HAP-1 (cell line): ENCODE data around the gene STARD4.
A peak's percentile ranks its signal among the peaks of the same experiment; 100 is the strongest.

Source experiments
- DNase-seq, 2 experiments: peaks; one replicate each; pipeline ENCODE4 v3.0.0-alpha.2; 2016 to 2020; ENCODE audit warnings: low spot score in 2 of 2
- H3K27me3 ChIP-seq: fragments of 250-450 bp; sonication (Bioruptor Pico); 2 replicates; pipeline ENCODE4 v1.5.1; 2020; ENCODE audit warnings: low read depth, mild to moderate bottlenecking, moderate library complexity
- H3K36me3 ChIP-seq: fragments of 250-450 bp; sonication (Bioruptor Pico); replicated peaks from 2 replicates; pipeline ENCODE4 v1.5.1; 2020; ENCODE audit warnings: mild to moderate bottlenecking
- H3K4me1 ChIP-seq: fragments of 250-450 bp; sonication (Bioruptor Pico); 2 replicates; pipeline ENCODE4 v1.5.1; 2020; ENCODE audit warnings: mild to moderate bottlenecking
- H3K4me3 ChIP-seq: fragments of 250-450 bp; sonication (Bioruptor Pico); 2 replicates; pipeline ENCODE4 v1.5.1; 2020; ENCODE audit warnings: mild to moderate bottlenecking, moderate library complexity
- H3K9me3 ChIP-seq: fragments of 250-450 bp; sonication (Bioruptor Pico); 2 replicates; pipeline ENCODE4 v1.5.1; 2020; ENCODE audit warnings: mild to moderate bottlenecking, moderate library complexity
- in situ Hi-C: fragments of 300-500 bp; cut with MboI; formaldehyde crosslinking; loops from 3 replicates; pipeline ENCODE4 v1.14.3; 2020; ENCODE audit warnings: low sequenced_read_pairs, inconsistent platforms, mixed read lengths

The STARD4 gene

DNA sequence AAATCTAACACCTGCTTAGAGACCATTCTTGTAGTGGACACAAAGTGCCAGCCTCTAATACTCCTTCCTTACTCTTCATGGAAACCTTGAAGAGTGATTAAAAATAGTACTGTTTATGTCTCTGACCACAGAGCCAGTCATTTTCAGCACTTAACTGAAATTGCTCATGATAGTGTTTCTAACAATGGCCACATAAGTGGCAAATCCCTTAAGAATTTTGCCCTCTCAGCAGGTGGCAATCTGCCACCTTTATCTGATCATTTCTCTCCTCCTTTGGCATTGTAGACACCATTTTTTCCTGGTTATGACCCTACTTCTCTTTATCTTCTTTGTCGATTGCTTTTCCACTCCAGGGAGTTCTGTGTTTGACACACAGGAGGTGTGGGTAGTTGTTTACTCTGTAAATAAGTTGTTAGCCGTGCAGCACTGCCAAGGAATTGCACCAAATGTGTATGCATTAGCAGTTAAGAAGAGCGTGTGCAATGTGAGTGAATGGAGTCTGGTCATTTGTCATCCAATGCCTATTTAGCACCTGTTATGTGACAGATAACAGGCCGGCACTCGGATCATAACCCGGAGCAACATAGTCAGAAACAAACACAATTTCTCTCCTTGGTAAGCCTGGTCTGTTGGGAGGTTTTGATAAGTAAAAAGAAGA lies 36.8 kb upstream of the STARD4 start:
- Histone ChIP-seq H3K9me3 (no peaks in the 10 kb centered on the region), H3K36me3 (no peaks in the 10 kb centered on the region), H3K27me3 (no peaks in the 10 kb centered on the region), H3K4me1 (no peaks in the 10 kb centered on the region; the same call in 1 of the 2 replicates), H3K4me3 (no peak overlapping the region)
- DNase-seq = no peak
- in situ Hi-C loops = loop anchor here (5.0 kb wide), 1 partner anchor 593 kb away; no protein-coding TSS in a partner anchor

DNA sequence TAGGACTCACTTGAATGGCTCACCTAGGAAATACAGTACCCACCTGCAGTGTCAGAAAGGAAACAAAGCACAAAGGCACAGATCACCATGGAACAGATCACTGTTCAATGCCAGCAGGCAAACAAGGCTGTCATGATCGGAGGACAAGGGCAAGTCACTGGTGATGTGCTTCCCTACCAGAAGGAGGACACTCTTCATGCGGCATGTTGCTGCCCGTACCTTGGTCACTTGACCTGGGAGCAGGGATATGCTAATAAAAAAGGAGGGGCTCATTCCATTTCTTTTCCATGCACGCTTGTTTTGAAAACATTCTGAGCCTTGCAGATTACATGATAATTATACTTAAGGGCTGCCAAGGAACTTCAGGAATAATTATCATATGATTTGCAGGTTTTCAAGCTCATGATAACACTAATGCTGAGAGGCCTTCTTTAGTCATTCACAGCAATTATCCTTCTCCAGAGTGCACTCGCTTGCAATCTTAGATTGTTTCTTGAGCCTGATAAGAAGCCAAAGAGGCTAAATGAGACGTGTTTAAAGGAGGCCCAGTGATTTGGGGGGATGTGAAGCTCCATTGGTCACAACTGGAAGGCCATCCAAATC lies 36.1 kb upstream of the STARD4 start:
- H3K27me3 ChIP-seq = no peaks in the 10 kb centered on the region
- H3K4me3 ChIP-seq = no peak overlapping the region
- in situ Hi-C loops = loop anchor here (5.0 kb wide), 1 partner anchor 594 kb away; no protein-coding TSS in a partner anchor
- no peak for DNase-seq
- H3K36me3 ChIP-seq = no peaks in the 10 kb centered on the region
- no peaks in the 10 kb centered on the region; the same call in 1 of the 2 replicates for H3K4me1 ChIP-seq
- H3K9me3 ChIP-seq = no peaks in the 10 kb centered on the region

DNA sequence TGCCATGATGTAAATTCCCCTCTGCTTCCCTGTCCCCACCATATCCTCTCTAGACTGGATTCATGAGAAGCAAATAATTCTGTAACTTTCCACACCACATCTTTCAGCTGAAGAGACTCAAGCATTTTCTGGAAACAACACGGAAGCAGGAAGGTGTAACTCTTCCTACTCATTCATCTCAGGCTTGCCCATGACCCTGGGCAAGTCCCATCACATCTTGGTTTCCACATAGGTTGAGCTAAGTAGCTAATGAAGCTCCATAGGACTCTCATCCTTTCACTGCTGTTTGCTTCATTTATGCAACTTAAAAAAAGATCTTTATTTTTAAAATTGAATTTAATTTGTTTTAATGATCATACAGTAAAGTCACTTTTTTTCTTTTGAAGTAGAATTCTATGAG lies 32.7 kb upstream of the STARD4 start:
- no peak for DNase-seq
- no peaks in the 10 kb centered on the region for H3K9me3 ChIP-seq
- in situ Hi-C loops = loop anchor here (5.0 kb wide), 1 partner anchor 597 kb away; no protein-coding TSS in a partner anchor
- no peak overlapping the region for H3K4me3 ChIP-seq
- H3K36me3 ChIP-seq = no peaks in the 10 kb centered on the region
- no peaks in the 10 kb centered on the region for H3K4me1 ChIP-seq
- no peaks in the 10 kb centered on the region for H3K27me3 ChIP-seq

DNA sequence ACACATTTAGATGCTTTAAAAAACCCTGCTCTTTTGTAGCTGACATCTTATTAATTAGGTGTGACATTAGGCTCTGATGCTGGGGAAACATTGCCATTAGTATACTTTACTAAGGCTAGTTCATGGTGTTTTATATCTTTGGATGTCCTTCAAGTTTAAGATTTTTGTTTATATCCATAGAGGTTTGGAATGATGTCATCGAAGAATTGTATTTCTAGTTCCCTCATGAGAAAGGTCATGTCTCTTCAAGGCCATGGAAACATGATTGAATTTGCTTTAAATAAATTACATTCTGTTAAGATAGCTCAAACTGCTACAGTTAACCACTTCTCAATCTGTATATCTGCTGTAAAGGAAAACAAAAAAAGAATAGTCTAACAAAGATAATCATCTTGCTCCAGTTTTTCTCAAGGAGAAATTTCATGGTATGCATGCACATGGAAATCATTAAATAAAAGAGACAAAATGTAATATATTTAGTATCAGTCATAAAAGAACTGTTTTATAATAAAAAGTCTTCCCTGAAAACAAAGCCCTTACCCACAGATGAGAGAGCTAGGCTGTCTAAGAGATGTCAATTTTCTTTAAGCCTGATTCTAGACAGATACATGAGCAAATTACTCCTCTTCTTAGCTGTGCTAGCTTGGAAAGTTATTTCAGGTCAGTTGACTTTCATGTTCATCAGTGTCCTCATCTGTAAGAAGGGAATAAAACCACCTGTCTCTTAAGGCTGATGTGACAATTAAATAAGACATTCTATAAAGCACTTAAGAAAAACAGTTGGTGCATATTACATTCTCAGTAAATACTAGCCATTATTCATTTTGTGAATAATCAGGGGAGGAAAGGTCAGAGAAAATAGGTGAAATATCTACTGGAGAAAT lies 25.0 kb upstream of the STARD4 start:
- H3K27me3 ChIP-seq = peaks cover 6% of the 10 kb centered on the region; the same call in 1 of the 2 replicates
- H3K36me3 ChIP-seq = no peaks in the 10 kb centered on the region
- H3K9me3 ChIP-seq = no peaks in the 10 kb centered on the region
- DNase-seq = no peak
- H3K4me1 ChIP-seq = no peaks in the 10 kb centered on the region
- no peak overlapping the region for H3K4me3 ChIP-seq
- in situ Hi-C loops = no loop called here

DNA sequence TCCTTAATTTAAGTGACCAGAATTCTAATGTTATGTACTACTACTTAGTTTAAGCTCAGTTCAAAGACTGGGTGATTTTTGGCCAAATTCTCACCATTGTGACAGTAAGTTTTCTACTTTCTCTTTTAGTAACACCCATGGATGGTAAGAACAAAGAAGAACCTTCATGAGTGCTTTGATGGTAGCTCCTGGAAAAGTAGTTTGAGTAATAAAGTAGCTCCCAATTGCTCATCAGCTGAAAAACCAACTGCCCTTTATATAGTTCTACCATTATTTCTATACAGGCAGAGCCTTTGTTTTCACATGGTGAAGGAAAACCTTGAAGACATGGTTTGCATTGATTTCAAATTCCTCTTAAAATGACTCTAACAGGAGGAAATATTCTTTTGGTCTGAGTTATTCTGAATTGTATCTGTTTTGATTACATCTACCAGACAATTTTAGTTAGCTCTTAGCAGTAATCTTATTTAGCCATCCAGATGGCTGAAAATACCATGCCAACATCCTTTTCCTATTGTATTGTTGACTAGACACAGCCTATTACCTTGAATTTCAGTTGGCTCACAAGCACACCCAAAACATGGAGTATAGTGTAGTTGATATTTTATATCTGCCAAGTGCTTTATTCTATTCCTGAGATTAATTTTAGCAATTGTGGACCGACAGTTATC lies 23.7 kb upstream of the STARD4 start:
- no peak for DNase-seq
- in situ Hi-C loops = no loop called here
- H3K36me3 ChIP-seq = no peaks in the 10 kb centered on the region

DNA sequence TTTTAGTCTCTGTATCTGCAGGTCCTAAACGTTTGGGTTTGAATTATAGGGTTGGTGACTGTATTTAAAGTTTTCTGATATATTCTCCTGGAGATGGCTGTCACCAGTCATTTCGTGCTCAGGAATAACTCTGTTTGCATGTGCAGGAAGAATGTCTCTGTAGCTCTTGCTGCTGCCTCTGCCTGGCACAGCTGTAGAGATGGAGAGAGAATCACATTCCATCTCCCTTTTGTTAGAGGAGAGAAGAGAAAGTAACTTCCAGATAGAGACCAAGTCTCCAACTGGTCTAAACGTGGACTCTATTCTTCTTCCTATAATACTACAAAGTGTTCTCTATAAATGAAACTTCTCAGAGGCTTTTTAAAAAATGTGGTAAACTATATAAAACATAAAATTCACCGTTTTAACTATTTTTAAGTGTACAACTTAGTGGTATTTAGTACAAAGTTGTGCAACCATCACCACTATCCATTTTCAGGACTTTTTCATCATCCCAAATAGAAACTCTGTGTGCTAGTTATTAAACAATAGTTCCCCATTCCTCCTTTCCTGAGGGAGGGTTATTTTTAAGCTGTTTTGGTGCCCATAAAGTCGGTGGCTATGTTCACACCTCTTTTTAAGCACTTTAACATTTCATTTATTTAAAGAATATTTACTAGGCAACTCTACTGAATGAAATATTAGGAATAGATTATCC lies 20.7 kb upstream of the STARD4 start:
- H3K4me1 ChIP-seq = no peaks in the 10 kb centered on the region
- in situ Hi-C loops = no loop called here
- H3K4me3 ChIP-seq = no peak overlapping the region
- no peaks in the 10 kb centered on the region for H3K9me3 ChIP-seq
- DNase-seq = no peak
- peaks cover 6% of the 10 kb centered on the region; the same call in 1 of the 2 replicates for H3K27me3 ChIP-seq
- no peaks in the 10 kb centered on the region for H3K36me3 ChIP-seq

More for the DNA sequence above, 23.7 kb upstream of the STARD4 start:
- Histone ChIP-seq H3K4me3 (no peak overlapping the region), H3K27me3 (peaks cover 6% of the 10 kb centered on the region; the same call in 1 of the 2 replicates), H3K9me3 (no peaks in the 10 kb centered on the region), H3K4me1 (no peaks in the 10 kb centered on the region)

DNA sequence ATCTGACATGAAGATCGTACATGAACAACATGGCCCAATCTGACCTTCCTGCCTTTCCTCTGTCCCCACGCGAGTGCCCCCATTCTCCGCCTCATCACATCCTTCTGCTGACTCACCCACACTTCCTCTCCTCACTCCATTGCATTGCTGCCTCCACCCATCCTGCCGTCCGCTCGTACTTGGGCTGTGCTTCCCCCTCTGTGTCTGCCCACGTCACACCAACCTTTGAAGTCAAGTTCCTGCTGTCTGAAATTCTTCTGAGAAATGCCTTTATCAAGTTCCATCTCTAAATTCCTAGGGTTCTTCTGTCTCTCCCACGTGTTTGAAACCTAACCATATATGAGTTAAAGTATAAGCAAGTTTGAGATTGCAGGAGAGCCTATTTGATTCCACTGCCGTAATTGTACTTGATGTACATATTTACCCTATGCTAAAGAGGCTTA lies 18.0 kb upstream of the STARD4 start:
- Histone ChIP-seq H3K9me3 (no peaks in the 10 kb centered on the region), H3K4me1 (no peaks in the 10 kb centered on the region), H3K36me3 (no peaks in the 10 kb centered on the region), H3K27me3 (peaks cover 2% of the 10 kb centered on the region; the same call in 1 of the 2 replicates), H3K4me3 (no peak overlapping the region)
- in situ Hi-C loops = no loop called here
- peak in 1 of 2 experiments; percentile 13 for DNase-seq

DNA sequence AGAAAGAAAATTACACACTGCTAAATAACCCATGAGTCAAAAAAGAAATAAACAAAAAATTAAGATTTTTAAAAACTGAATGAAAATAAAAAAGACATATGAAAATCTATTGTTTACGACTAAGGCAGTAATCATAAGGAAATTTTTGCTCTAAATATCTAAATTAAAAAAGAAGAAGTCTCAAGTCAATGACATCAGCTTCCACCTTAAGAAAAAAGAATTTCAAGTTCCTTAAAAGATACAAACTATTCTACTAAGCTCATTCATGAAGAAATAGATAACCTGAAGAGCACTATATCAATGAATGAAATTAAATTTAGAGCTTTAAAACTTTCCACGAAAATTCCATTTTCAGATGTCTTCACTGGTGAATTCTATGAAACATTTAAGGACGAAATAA lies 15.7 kb upstream of the STARD4 start:
- in situ Hi-C loops = no loop called here
- H3K36me3 ChIP-seq = no peaks in the 10 kb centered on the region
- no peaks in the 10 kb centered on the region for H3K9me3 ChIP-seq
- H3K27me3 ChIP-seq = peaks cover 2% of the 10 kb centered on the region; the same call in 1 of the 2 replicates
- H3K4me3 ChIP-seq = no peak overlapping the region
- no peak for DNase-seq
- no peaks in the 10 kb centered on the region for H3K4me1 ChIP-seq

DNA sequence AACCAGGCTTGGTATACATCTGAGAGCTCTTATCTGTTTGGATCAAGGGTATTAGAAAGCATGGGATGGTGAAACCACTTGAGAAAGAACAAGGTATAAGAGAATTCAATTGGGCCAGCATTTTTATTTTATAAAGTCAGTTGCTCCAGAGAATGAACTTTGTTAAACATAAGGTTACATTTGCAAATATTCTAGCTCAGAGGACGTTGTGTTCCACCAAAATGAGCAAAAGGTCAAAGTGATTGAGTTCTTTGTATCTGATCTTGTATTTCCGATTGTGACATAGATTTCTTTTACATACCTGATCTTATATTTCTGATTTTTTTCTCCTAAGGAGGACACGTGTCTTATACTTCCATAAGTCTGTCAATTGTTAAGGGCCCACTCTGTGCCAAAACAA lies 8.6 kb upstream of the STARD4 start:
- Histone ChIP-seq H3K27me3 (no peaks in the 10 kb centered on the region), H3K4me3 (no peak overlapping the region), H3K4me1 (no peaks in the 10 kb centered on the region), H3K36me3 (no peaks in the 10 kb centered on the region), H3K9me3 (no peaks in the 10 kb centered on the region)
- in situ Hi-C loops = no loop called here
- no peak for DNase-seq

DNA sequence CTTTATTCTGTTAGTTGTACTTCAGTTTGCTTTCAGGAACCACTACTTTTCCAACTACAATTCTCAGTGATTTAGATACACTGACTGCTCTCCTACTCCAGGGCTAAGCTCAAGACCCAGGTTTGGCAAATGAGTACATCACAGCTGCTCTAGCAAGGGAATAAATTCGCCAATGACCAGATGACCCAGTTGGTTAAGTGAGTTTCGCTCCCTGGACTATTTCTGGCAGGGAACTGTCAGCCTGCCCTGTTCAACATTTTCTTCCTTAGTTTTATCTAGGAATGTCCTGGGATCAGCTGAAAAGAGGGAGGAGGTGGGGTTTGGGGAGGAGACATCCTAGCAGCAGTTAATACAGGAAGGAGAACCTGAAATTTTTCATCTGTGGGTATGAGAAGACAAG lies 6.4 kb upstream of the STARD4 start:
- Histone ChIP-seq H3K9me3 (no peaks in the 10 kb centered on the region), H3K4me3 (no peak overlapping the region), H3K36me3 (no peaks in the 10 kb centered on the region), H3K27me3 (no peaks in the 10 kb centered on the region), H3K4me1 (no peaks in the 10 kb centered on the region)
- no peak for DNase-seq
- in situ Hi-C loops = no loop called here

DNA sequence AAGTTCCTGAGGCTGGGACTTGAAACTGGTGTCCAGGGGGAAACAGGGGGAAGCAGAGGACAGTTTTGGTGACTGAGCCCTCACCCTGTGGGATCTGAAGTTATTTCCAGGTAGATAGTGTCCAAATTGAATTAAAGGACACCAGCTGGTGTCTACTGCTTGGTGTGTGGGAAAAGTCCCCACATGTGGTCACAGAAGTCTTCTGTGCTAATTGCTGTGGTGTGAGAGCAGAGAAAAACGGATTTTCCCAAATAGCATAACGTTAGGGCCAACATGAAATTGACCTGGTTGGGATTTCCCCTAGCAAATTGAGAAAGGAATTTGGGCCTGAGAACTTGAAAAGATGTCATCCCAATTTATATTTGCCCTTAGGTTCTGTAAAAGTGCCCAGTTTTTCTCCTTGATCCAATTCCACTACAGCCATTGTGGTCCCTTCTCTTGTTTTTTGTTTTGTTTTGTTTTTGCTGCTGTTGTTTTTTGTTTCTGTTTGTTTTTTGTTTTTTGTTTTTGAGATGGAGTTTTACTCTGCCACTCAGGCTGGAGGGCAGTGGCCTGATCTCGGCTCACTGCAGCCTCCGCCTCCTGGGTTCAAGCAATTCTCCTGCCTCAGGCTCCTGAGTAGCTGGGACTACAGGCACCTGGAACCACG lies 5.6 kb upstream of the STARD4 start:
- no peaks in the 10 kb centered on the region for H3K4me1 ChIP-seq
- no peak for DNase-seq
- no peaks in the 10 kb centered on the region for H3K27me3 ChIP-seq
- H3K36me3 ChIP-seq = no peaks in the 10 kb centered on the region
- H3K9me3 ChIP-seq = no peaks in the 10 kb centered on the region
- no peak overlapping the region for H3K4me3 ChIP-seq
- in situ Hi-C loops = no loop called here

DNA sequence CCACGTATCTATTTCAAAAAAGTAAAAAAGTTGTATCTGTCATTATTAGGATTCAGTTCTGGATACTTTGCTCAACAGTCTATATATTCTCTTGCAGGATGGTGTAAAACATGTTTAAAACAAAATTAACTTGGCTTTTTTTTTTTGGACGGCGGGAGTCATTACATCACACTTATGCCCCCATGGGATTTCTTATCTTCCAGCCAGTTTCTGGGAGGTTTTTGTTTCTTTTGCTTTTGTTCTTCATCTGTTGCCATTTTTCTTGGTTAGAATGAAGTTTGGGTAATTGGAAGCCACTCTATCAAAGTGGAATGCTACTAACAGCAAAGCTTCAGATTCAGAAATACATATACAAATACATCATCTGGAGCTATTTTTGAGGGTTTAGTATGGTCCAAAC lies 1.8 kb upstream of the STARD4 start:
- Histone ChIP-seq H3K4me3 (no peak overlapping the region), H3K9me3 (no peaks in the 10 kb centered on the region), H3K36me3 (no peaks in the 10 kb centered on the region), H3K4me1 (peaks cover 12% of the 10 kb centered on the region), H3K27me3 (no peaks in the 10 kb centered on the region)
- in situ Hi-C loops = no loop called here
- DNase-seq = no peak
